Measurements from ENCODE around the gene DDX31. TPM values are rescaled to one million over a fixed set of nuclear protein-coding genes. Genes with fewer than 3 reads are reported as not detected.
"Not testable (repeated sequence)": the region's sequence is repeated elsewhere in the genome, so short reads cannot be mapped to it uniquely, and the experiment has no call there.

The DDX31 gene
- total and polyA plus RNA-seq, 8 donors, result 4.9 to 17.0 (median 7.7) TPM

DNA sequence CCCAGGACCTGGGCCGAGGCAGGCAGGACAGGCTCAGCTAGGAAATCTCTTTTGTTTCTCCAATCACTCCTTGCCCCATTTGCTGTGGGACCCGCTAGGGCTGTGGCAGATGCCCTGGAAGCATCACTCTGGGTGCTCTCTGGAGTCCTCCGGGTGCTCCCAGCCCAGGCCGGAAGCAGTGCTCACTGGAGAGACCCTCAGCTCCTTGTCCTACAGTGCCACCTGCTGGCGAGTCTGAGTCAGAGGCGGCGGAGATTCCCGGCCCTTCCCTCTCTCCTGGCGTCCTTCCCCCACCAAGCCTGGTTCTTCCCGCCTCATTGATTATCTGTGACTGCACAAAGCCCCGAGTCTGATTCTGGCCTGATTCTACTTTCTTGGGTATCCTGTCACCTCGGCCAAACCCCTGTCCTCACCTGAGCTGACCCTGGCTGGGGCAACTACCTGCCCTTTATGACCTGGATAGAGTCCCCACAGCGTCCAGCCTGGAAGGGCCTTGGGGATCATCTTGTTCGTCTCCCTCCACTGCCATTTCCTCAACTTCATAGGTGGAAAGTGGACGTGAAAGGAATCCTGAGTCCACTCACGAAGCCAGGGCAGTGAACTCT is 94.7 kb downstream of the DDX31 start:
- peak; percentile 70 to 98 (median 95) for ATAC-seq
- Histone ChIP-seq H3K27me3 (peaks cover 0 to 14% (median 2%) of the 10 kb centered on the region in 4 donors), H3K27ac (no peak overlapping the region), H3K4me3 (no peak overlapping the region), H3K36me3 (no peaks in the 10 kb centered on the region), H3K4me1 (no peaks in the 10 kb centered on the region), H3K9me3 (no peaks in the 10 kb centered on the region)
- intact Hi-C loops (cut with DNase I), result loop anchor here in 2 of 3 donors (5.0 to 10.0 kb wide), 2 partner anchors 68 to 160 kb away; partner anchors contain the start of gene CFAP77 (in 1 of the 2)
- peak; percentile 37 to 86 (median 71) for DNase-seq
- FAIRE-seq, result no peak
- TF ChIP-seq, protein P1, sequence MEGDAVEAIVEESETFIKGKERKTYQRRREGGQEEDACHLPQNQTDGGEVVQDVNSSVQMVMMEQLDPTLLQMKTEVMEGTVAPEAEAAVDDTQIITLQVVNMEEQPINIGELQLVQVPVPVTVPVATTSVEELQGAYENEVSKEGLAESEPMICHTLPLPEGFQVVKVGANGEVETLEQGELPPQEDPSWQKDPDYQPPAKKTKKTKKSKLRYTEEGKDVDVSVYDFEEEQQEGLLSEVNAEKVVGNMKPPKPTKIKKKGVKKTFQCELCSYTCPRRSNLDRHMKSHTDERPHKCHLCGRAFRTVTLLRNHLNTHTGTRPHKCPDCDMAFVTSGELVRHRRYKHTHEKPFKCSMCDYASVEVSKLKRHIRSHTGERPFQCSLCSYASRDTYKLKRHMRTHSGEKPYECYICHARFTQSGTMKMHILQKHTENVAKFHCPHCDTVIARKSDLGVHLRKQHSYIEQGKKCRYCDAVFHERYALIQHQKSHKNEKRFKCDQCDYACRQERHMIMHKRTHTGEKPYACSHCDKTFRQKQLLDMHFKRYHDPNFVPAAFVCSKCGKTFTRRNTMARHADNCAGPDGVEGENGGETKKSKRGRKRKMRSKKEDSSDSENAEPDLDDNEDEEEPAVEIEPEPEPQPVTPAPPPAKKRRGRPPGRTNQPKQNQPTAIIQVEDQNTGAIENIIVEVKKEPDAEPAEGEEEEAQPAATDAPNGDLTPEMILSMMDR (IDR thresholded peaks at IDR 0.05), result peak; percentile 19 to 67 (median 52)
- 11 to 13% methylated on average over 14 to 16 of the region's 16 CpGs for WGBS, 2 donors

DNA sequence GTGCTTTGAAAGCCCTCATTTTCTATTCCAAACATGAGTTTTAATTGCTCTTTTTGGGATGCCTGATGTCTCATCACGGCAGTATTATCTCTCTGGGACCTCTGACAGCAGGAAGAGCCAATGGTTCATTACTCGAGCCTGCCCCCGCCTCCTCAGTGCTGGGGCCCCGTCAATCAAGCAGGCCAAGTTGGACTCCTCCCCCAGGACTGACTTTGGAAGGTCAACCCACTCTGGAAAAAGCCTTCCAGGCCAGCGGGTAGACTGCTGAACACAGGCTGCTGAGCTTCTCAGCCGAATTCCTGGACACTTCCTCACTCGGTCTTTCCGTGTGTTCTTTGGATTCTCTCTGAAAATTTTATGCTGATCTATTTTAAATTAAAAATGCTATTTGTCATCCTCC is 96.9 kb downstream of the DDX31 start:
- intact Hi-C loops (cut with DNase I), result loop anchor here in 1 of 3 donors (5.0 to 10.0 kb wide), 2 partner anchors 66 to 158 kb away; partner anchors contain the start of gene CFAP77
- no peaks in the 10 kb centered on the region for H3K27me3 ChIP-seq
- ATAC-seq (no peak), DNase-seq (no peak), FAIRE-seq (no peak)
- H3K36me3 ChIP-seq, result no peaks in the 10 kb centered on the region
- no peaks in the 10 kb centered on the region for H3K4me1 ChIP-seq
- H3K27ac ChIP-seq, result no peak overlapping the region
- 30 to 44% methylated on average over 8 of the region's 8 CpGs for WGBS, 2 donors
- H3K4me3 ChIP-seq, result no peak overlapping the region
- H3K9me3 ChIP-seq, result no peaks in the 10 kb centered on the region
- TF ChIP-seq, protein P1 (IDR thresholded peaks at IDR 0.05), result no peak

DNA sequence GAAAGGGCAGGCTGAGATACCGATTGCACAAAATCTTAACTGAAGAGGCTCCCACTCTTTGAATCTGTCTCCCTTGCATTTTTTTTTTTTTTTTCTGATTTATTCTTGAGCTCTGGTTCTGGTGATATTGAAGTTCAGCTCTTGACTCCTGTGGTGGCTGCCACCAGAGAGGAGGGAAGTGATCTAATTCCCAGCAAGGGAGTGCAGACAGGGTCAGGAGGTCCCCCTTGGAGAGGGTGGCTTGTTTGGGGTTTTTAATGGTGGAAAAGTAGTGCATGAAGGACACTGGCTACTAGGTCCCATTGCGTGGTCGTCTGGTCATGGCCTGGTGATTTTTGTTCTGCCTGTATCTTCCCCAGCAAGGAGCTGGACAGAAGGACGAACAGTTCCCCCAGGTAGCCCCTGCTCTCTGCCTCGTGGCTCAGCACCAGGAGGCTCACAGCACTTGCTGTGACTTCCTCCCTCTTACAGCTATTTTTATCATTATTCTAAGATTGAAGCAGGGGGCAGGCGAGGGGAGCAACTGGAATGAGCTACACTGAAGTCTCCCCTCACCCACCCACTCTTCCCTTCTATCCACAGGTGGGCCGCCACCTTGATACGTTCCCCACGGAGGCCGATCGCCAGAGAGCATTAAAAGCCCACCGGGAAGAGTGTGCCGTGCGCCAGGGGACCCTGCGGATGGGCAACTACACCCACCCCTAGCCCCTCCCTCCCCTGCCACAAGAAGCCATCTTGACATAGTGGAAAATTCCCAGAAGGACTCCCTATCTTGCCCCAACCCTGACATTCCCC is 97.8 kb downstream of the DDX31 start:
- FAIRE-seq, result no peak
- DNase-seq, result no peak
- intact Hi-C loops (cut with DNase I), result loop anchor here in 1 of 3 donors (5.0 to 10.0 kb wide), 2 partner anchors 65 to 157 kb away; partner anchors contain the start of gene CFAP77

DNA sequence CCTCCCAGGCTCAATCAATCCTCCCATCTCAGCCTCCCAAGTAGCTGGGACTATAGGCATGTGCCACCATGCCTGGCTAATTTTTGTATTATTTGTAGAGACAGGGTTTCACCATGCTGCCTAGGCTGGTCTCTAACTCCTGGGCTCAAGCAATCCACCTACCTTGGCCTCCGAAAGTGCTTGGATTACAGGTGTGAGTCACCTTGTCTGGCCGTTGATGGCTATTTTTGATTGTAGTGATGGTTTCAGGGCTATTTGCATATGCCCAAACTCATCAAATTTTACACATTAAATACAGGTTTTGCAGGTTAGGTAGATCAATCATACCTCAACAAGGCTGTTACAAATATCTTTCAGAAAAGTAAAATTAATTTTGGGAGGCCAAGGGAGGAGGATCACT is 101.0 kb downstream of the DDX31 start:
- FAIRE-seq; H3K4me3 ChIP-seq; H3K4me1 ChIP-seq; H3K9me3 ChIP-seq; DNase-seq; H3K27ac ChIP-seq; intact Hi-C loops (cut with DNase I); H3K36me3 ChIP-seq; ATAC-seq; H3K27me3 ChIP-seq: not testable (repeated sequence)
- WGBS, 2 donors, result 72 to 75% methylated on average over 2 of the region's 2 CpGs

More for the DNA sequence above, 97.8 kb downstream of the DDX31 start:
- Histone ChIP-seq H3K27me3 (no peaks in the 10 kb centered on the region), H3K27ac (no peak overlapping the region), H3K4me3 (no peak overlapping the region), H3K9me3 (no peaks in the 10 kb centered on the region), H3K4me1 (no peaks in the 10 kb centered on the region), H3K36me3 (no peaks in the 10 kb centered on the region)
- TF ChIP-seq, protein P1 (IDR thresholded peaks at IDR 0.05), result no peak
- 64 to 75% methylated on average over 15 of the region's 15 CpGs for WGBS, 2 donors
- ATAC-seq, result no peak

DNA sequence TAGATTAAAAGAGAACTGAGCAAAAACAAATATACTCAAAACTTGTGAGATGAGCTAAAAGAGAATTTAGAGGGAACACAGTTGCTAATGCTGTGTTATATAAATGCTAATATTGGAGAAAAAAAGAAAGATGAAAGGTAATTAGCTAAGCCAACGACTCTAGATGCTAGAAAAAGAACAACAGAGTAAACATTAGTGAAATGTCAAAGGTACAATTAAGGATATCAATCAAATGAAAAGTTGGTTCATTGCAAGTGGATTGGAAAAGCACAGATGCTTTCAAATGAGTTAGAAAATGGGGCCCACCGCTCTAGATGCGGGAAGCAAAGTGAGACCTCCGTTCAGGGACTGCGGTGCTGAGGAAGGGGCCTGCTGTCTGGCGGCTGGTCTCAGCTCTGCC is 105.3 kb downstream of the DDX31 start:
- no peak for ATAC-seq
- H3K27ac ChIP-seq, result no peak overlapping the region
- H3K27me3 ChIP-seq, result no peaks in the 10 kb centered on the region
- H3K4me1 ChIP-seq, result no peaks in the 10 kb centered on the region
- peak in 1 of 6 donors; percentile 13 for DNase-seq
- TF ChIP-seq, protein P1 (IDR thresholded peaks at IDR 0.05), result no peak
- H3K9me3 ChIP-seq, result no peaks in the 10 kb centered on the region
- intact Hi-C loops (cut with DNase I), result no loop called here
- 74 to 78% methylated on average over 6 of the region's 6 CpGs for WGBS, 2 donors
- FAIRE-seq, result no peak
- H3K4me3 ChIP-seq, result no peak overlapping the region
- no peaks in the 10 kb centered on the region for H3K36me3 ChIP-seq

All from pancreas (tissue), 10 donors.